GM18907 (cell line): ENCODE measurements around the gene CAPN10.
A peak's percentile ranks its signal among the peaks of the same experiment; 100 is the strongest.

Source experiments
- ATAC-seq: cut with Tn5 transposase; IDR thresholded peaks from one replicate; pipeline ENCODE4 v1.9.1; 2021; ENCODE audit warnings: mild to moderate bottlenecking, moderate library complexity; ENCODE audit not compliant: unreplicated experiment

CAPN10 gene

DNA sequence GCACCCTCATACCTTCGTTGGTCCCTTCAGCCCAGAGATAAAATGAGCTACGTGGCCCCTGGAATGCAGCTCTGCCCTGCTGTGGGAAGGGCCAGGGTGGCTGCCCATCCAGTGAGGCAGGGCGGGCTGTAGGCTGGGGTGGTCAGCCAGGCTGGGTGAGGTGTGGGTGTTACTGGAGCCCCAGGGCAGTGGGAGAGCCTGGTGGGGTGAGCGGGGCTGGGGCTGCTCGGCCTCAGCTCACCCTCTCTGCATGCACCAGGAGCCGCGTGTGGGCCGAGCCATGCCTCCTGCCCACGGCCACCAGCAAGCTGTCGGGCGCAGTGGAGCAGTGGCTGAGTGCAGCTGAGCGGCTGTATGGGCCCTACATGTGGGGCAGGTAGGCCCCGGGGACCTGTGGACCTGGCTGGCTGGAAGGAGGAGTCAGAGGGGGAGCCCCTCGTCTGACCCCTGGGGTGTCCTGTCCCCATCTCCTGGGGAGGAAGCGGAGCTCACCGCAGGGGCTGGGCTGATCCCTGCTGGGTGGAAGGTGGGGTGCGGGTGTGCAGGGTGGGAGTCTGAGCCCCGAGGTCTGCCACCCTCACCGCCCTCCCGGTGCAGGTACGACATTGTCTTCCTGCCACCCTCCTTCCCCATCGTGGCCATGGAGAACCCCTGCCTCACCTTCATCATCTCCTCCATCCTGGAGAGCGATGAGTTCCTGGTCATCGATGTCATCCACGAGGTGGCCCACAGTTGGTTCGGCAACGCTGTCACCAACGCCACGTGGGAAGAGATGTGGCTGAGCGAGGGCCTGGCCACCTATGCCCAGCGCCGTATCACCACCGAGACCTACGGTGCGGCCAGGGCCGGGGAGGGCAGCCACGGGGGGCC is 12.8 kb upstream of the CAPN10 start:
- ATAC-seq: no peak

DNA sequence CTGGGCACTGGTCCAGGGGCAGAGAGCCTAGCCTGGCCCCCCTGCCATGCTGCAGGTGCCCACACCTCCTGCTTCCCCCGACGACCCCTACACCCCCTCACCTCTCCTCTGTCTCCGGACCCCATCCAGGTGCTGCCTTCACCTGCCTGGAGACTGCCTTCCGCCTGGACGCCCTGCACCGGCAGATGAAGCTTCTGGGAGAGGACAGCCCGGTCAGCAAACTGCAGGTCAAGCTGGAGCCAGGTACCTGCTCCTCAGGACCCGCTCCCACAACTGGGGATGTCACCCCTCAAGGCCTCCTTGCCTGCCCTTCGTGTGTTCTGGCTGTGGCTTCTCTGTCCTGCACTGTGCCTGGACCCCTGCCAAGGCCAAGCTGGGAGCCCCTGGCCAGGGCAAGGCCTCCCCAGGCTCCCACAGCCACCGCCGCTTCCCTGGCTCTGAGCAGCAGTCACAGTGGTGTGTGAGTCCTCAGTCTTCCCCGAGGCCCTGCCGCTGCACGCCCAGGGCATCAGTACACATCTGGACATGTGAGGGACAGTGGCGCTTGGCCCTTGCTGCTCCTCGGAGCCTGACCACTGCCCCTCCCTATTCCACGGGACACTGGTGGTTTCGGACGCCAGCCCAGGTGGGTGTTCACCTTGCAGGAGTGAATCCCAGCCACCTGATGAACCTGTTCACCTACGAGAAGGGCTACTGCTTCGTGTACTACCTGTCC is 12.0 kb upstream of the CAPN10 start:
- no peak for ATAC-seq

DNA sequence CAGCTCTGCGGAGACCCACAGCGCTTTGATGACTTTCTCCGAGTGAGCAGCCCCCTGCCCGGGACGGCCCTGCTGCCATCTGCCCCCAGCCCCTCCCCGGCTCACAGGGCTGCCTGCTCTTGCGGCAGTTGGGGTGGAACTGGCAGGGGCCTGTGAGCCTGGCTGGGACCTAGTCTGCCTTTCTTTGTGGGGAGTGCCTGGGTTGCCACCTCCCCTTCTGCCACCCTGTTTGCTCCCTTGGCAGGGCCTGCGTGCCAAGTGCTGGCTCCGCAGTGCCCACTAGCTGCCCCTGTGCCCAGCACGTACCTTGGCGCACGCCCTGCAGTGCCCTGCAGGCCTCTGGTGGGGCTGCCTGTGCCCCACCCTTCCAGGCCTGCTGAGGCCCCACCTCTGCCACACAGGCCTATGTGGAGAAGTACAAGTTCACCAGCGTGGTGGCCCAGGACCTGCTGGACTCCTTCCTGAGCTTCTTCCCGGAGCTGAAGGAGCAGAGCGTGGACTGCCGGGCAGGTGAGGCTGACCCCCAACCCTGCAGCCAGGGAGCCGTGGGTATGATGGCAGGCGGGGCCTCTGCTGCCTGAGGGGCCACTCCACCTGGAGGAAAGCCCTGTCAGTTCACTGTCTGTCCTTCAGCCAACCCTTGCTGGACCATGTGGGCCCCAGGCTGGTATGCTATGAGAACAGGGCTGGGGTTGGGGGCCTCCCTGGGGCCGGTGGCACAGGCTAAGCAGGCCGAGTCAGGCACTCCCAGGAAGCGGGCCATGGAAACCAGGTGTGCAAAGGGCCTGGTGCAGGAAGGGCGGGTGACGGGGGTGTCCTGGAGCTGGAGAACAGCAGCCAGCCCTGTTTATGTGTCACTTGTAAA is 11.2 kb upstream of the CAPN10 start:
- no peak for ATAC-seq

DNA sequence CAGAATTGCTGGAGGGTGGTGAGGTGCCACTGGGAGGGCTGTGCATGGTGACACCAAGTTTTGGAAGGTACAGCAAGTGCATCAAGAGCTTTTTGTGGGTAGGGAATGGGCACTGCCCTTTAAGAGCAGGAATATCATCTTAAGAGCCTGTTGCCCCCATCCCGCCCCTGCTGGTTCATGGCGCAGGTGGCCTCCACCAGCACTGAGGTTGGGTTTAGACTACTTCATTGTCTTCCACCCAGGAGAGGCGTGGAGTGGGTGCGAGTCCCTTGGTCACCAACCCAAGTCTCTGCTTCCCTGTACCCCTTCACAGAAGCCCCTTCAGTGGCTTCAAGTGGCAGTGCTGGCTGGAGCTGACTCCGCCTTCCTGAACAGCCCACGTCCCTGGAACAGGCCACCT is 10.5 kb upstream of the CAPN10 start:
- ATAC-seq: no peak

DNA sequence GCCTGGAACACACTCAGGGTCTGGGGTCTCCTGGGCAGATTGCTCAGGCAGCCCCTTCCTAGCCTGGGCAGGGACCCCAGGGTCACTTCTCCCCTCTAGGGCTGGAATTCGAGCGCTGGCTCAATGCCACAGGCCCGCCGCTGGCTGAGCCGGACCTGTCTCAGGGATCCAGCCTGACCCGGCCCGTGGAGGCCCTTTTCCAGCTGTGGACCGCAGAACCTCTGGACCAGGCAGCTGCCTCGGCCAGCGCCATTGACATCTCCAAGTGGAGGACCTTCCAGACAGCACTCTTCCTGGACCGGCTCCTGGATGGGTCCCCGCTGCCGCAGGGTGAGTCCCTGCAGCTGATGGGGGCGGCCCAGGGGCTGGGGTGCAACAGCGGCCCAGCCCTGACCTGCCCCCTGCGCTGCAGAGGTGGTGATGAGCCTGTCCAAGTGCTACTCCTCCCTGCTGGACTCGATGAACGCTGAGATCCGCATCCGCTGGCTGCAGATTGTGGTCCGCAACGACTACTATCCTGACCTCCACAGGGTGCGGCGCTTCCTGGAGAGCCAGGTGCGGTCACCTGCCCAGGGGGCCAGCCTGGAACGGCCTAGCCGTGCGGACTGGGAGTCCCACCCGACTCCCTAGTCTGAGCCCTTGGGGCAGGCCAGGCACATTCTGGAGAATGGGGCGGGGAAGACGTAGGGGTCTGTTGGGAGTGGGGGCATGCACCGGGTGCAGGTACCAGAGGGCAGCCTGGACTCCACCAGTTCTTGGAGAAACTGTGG is 9.9 kb upstream of the CAPN10 start:
- ATAC-seq: no peak

DNA sequence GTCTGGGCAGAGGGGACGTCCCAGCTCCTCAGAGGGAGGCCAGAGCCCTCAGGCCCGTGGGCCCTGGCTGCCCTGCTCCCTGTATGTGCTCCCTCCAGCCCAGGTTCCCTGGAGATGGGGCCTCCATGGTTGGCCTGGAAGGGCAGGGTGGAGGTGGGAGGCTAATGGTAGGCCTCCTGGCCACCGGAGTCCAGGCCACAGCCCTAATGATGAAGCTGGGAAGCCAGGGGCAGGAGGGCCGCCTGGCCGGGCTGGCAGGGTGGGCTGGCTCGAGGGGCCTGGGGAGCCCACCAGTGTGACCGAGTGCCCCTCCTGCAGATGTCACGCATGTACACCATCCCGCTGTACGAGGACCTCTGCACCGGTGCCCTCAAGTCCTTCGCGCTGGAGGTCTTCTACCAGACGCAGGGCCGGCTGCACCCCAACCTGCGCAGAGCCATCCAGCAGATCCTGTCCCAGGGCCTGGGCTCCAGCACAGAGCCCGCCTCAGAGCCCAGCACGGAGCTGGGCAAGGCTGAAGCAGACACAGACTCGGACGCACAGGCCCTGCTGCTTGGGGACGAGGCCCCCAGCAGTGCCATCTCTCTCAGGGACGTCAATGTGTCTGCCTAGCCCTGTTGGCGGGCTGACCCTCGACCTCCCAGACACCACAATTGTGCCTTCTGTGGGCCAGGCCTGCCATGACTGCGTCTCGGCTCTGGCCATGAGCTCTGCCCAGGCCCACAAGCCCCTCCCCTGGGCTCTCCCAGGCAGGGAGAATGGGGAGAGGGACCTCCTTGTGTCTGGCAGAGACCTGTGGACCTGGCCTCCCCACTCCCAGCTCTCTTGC is 9.0 kb upstream of the CAPN10 start:
- no peak for ATAC-seq

DNA sequence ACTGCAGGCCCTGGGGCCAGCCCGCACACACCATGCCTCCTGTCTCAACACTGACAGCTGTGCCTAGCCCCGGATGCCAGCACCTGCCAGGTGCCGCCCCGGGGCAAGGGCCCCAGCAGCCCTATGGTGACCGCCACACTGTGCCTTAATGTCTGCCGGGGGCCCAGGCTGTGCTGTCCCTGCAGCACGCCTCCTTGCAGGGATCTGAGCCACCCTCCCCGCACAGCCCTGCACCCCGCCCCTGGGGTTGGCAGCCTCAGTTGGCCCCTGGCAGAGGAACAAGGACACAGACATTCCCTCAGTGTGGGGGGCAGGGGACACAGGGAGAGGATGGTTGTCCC is 8.5 kb upstream of the CAPN10 start:
- ATAC-seq: no peak

DNA sequence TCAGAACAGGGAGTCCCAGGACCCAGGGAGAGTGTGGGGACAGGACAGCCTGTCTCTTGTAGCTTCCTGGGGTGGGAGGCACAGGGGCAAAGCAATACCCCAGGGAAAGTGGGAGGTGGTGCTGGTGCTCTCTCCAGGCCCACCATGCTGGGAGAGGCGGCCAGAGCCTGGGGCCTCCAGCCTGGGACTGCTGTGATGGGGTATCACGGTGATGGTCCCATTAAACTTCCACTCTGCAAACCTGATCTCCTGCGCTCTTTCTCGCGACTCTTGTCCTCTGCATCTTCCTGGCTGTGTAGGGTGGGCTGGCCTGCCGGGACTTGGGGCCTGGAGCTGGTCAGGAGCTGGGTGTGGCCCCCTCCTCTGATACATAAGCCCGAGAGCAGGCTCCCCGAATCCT is 8.0 kb upstream of the CAPN10 start:
- no peak for ATAC-seq

DNA sequence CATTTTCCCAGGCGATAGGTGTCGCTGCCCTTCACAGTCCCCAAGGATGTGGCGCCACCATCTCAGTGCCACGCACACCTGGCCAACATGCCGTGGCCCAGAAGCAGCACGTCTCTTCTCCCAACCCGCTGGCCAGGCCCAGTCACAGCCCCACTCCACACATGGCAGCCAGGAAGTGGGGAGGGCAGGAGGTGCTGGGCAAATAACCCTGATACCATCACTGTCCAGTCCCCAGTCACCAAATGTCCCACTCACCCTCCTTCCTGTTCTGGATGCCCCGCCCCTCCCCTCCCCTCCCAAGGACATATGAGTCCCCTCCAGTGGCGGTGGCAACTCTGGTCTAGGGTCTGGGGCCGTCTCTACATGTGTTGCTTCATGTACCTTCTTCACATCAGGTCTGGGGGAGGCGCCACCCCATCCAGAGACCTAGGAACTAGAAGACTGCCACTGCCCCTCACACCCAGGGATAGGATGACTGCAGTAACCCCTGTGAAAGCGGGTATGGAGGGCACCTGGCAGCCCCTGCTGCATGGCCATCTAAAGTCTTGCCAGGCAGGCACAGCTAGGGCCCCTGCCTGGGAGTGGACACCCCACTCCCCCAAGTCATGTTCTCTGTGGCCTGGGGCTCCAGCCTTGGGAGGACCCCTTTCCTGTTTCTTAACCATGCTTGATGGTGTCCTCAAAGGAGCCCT is 7.3 kb upstream of the CAPN10 start:
- no peak for ATAC-seq

DNA sequence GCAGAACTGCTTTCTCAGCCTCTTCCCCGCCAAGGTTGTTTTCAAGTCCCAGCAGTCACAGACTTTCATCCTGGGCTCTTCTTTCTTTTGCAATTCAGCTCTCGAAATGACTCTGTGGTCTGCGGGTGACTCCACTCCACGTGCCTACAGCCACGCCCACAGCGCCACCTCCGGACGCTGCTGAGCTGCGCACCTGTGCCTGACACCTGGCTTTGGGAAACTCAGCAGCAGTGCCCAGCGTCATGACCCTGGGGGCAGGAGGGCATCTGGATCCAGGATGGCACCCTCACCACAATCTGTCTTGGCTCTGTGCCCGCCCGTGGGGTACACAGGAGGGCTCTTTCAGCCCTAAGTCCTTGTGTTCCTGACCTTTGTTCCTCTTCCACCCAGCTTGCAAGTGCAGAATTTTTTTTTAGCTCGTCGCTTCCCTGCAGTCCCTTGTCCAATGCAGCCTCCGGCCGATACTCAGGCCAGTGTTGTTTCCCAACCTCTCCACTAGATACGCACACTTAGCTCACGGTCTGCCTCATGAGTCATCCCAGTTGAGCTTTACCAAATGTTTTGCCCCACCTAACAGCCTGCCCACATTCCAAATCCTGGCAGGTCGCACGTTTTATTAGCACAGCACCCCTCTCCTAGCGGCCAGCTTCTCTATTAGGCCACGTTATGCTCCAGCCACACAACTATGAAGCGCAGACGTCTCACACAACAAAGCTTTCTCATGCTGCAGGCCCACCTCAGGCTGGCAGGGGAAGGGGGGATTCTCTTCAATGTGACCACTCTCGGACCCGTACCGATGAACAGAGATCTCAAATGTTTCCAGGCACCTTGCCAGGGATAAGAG is 6.5 kb upstream of the CAPN10 start:
- ATAC-seq: no peak

DNA sequence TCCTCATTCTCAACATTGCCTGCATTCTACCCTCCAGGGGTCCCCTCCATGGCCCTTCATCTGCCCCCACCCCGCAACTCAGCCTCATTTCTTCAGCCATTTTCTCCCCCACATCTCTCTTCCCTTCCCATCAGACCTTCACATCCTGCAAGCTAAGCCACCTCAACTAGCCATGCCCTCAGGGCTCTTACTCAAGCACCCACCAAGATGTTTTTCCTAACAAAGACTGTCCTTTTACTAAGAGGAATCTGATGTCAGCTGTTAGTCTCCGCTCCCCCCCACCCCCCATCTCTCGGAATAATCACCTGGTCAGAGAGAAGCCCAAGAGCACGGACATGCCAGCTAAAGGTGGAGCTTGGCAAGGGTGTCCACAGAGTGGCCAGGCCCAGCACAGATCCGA is 4.7 kb upstream of the CAPN10 start:
- ATAC-seq: no peak

DNA sequence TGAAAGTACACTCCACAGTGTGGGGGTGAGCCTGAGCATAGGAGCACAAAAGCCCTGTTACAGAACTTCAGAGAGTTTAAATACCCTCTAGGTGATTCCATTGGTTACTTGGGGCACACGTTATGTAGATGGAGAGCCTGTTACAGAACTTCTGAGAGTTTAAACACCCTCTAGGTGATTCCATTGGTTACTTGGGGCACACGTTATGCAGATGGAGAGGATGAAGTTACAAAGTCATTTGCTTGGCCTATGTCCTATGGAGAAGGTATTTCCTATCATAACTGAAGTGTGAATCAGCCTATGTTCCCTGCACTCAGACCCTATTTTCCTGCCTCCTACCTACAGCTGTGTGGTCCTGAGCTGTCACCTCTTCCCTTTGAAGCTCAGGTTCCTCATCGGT is 3.8 kb upstream of the CAPN10 start:
- ATAC-seq: no peak

DNA sequence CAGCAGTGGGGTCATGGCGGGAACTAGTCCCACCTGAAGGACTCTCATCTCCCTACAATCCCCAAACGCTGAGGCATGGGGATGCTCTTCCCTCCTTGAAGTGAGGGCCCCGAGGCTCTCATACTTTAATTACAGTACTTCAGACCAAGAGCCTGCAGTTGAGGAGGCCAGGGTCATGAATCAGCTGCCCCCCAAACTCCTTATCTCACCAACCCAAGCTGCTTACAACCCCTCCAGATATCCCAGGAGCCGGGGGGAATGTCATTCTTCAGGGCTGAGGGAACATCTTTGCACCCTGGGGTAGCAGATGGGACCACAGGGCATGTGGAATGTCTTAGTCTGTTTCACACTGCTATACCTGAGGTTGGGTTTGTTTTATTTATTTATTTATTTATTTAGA is 2.8 kb upstream of the CAPN10 start:
- ATAC-seq: no peak

DNA sequence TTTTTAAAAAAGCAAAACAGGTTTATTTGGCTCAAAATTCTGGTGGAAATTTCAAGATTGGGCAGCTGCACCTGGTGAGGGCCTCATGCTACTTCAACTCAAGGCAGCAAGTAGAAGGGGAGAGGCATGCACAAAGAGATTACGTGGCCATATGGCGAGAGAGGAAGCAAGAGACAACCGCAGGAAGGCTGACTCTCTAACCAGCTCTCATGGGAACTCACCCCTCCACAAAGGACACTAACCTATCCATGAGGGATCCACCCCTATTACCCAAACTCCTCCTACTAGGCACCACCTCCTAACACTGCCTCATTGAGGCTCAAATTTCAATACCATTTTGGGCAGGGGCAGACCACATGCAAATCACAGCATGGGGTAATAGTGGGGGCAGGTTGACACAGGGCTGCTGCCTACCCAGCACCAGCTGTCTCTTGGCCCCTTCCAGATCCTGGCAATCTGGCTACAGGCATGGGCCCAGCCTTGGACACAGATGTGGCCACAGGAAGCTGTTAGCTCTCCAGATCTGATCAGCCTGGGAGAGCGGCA is 2.0 kb upstream of the CAPN10 start:
- ATAC-seq: peak; percentile 55

DNA sequence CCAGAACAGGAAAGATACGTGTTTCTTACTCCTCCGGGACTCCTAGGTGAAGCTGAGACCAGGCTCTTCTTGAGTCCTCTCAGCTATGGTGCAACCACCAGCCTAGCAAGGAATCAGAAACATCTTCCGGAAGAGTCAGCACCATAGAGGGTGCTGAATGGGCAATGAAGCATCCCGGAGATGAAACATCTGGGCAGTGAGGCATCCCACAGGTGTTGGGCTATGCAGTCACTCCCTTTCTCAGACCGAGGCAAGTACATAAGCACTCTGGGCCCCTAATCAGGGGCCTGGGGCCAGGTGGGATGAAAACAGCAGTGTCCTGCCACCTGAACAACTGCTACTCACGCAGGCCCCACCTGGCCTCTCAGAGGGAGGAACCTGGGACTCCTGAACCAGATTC is 1.4 kb upstream of the CAPN10 start:
- peak; percentile 38 for ATAC-seq

DNA sequence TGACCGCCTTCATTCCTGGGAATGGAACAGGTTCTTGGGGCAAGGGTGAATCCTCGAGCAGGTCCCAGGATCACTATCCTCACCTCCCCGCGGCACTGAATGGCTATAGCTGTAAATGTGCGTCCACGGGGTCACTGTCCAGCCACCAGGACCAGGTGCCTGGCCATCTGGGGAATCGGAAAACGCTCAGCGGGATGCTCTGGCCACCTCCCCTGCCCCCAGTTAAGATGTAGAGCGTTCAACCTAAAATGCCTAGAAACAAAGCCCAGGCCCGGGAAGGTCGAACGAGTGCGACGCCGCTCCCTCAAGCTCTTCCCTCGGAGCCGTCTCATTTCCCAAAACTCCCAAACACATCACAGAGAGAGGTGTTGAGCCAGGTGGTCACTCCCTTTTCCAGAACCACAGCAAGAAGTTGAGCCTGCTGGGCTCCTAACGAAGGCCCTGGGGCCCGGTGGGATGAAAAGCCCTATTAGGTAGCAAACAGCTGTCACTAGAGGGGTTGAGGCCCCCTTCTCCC is 795 bp upstream of the CAPN10 start:
- ATAC-seq: no peak

DNA sequence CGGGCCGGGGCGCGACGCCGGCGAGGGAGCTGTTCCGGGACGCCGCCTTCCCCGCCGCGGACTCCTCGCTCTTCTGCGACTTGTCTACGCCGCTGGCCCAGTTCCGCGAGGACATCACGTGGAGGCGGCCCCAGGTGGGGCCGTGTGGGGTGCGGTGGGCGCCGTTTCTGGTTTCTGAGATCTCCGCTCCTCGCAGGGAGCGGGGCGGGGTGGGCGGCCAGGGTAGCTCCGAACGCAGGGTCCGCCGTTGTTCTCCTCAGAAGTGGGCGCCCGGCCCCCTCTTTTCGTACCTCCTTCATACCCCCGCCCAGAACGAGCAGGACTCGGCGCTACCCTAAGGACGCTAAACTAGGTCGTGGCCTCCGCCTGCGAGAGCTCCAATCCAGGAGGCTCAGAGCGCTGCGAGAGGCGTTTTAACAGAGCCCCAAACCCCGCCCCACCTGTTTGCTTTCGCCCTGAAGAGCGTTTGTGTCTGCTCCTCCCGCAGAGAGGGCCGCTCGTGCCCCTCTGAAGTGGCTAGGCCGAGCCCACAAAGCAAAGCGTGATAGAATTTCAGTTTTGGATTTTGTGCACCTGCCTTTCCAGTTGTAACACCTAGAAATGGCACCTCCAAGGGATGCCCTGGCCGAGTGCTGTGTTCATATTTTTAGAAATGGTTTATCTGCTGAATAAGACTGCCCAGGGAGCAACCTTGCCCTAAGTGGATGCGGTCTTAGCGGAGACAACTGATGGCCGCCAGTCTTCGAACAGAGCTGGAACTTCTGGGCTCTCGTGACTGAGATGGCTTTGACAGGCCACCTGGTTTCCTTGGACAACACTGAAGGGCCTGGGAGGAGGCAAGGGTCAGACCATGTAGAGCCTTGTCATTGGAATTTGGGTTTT is 626 bp downstream of the CAPN10 start:
- ATAC-seq: peak; percentile 1
